Karpas-422 (cell line): Measurements from ENCODE around the gene DVL1. TPM values are rescaled to one million over a fixed set of nuclear protein-coding genes. Genes with fewer than 3 reads are reported as not detected.

ENCODE experiments used
- DNase-seq: peaks from one replicate; pipeline ENCODE4 v3.0.0-alpha.2; 2015
- H2AFZ ChIP-seq: fragments of 200-600 bp; sonication (generic); 2 replicates; pipeline ENCODE4 v1.6.1; 2014; ENCODE audit warnings: antibody characterized with exemption, low read length, mixed read lengths
- H3K27ac ChIP-seq: fragments of 200-600 bp; sonication (generic); 2 replicates; pipeline ENCODE4 v1.5.1; 2014; ENCODE audit warnings: mild to moderate bottlenecking, low read length, moderate library complexity
- H3K27me3 ChIP-seq: fragments of 200-600 bp; sonication (generic); 2 replicates; pipeline ENCODE4 v1.6.1; 2014; ENCODE audit warnings: low read length, mixed read lengths
- H3K36me3 ChIP-seq: fragments of 200-600 bp; sonication (generic); 2 replicates; pipeline ENCODE4 v1.6.1; 2014; ENCODE audit warnings: low read length, mixed read lengths; ENCODE audit not compliant: insufficient read depth
- H3K4me1 ChIP-seq: fragments of 200-600 bp; sonication (generic); 2 replicates; pipeline ENCODE4 v1.6.1; 2014; ENCODE audit warnings: mild to moderate bottlenecking, low read length, mixed read lengths
- H3K4me2 ChIP-seq: fragments of 200-600 bp; sonication (generic); 2 replicates; pipeline ENCODE4 v1.6.1; 2014; ENCODE audit warnings: low read length, low read depth, mild to moderate bottlenecking; ENCODE audit not compliant: poor library complexity, severe bottlenecking
- H3K4me3 ChIP-seq: fragments of 200-600 bp; sonication (generic); 2 replicates; pipeline ENCODE4 v1.5.1; 2014; ENCODE audit warnings: mild to moderate bottlenecking, antibody characterized with exemption, low read length, mixed read lengths
- H3K79me2 ChIP-seq: fragments of 200-600 bp; sonication (generic); 2 replicates; pipeline ENCODE4 v1.6.1; 2014; ENCODE audit warnings: mild to moderate bottlenecking, low read length, mixed read lengths
- H3K9ac ChIP-seq: fragments of 200-600 bp; sonication (generic); 2 replicates; pipeline ENCODE4 v1.6.0; 2014; ENCODE audit warnings: low read length
- H3K9me2 ChIP-seq: fragments of 200-600 bp; sonication (generic), shearing (Covaris generic); replicated peaks from 2 replicates; pipeline ENCODE4 v1.6.0; 2014; ENCODE audit warnings: mild to moderate bottlenecking, low read length, moderate library complexity; ENCODE audit not compliant: insufficient read depth
- H3K9me3 ChIP-seq: fragments of 300-700, 200-600 bp; sonication (generic); 2 replicates; pipeline ENCODE4 v1.6.1; 2014; ENCODE audit warnings: low read length, mixed read lengths
- H4K20me1 ChIP-seq: fragments of 200-600 bp; sonication (generic); 2 replicates; pipeline ENCODE4 v1.6.1; 2014; ENCODE audit warnings: mild to moderate bottlenecking, antibody characterized with exemption, low read length, low read depth; ENCODE audit not compliant: insufficient read depth
- total RNA-seq: library from RNA; depleted of rRNA; stranded (reverse); fragments of >200 nt; shearing (Covaris generic); gene quantifications from 2 replicates; pipeline ENCODE4 v1.2.3, GENCODE V29; 2014; ENCODE audit warnings: low replicate concordance

Gene DVL1
- total RNA-seq, 1 experiment from 2014 or later, result 36.0 TPM

- no peak overlapping the region for H3K9ac ChIP-seq
- no peak overlapping the region for H3K4me2 ChIP-seq
- H3K27me3 ChIP-seq, result no peaks in the 10 kb centered on the region
- no peaks in the 10 kb centered on the region for H3K4me1 ChIP-seq
- H3K79me2 ChIP-seq, result peaks cover under 1% of the 10 kb centered on the region; the same call in 1 of the 2 replicates
- no peaks in the 10 kb centered on the region for H3K36me3 ChIP-seq
- DNase-seq, result no peak
- H3K9me2 ChIP-seq, result no peaks in the 10 kb centered on the region
- no peak overlapping the region for H2AFZ ChIP-seq
- H4K20me1 ChIP-seq, result peaks cover 13% of the 10 kb centered on the region; the same call in 1 of the 2 replicates
- H3K27ac ChIP-seq, result no peak overlapping the region
- H3K4me3 ChIP-seq, result no peak overlapping the region
- H3K9me3 ChIP-seq, result no peaks in the 10 kb centered on the region
These were observed 51.3 kb downstream of the DVL1 start for GRCh38 chr1:1297802-1298424.

- no peak overlapping the region for H3K4me3 ChIP-seq
- H3K9me2 ChIP-seq, result no peaks in the 10 kb centered on the region
- H3K4me1 ChIP-seq, result no peaks in the 10 kb centered on the region
- no peak for DNase-seq
- no peaks in the 10 kb centered on the region for H3K79me2 ChIP-seq
- no peak overlapping the region for H3K9ac ChIP-seq
- H3K27me3 ChIP-seq, result no peaks in the 10 kb centered on the region
- no peak overlapping the region for H2AFZ ChIP-seq
- no peaks in the 10 kb centered on the region for H3K9me3 ChIP-seq
- no peak overlapping the region for H3K27ac ChIP-seq
- no peaks in the 10 kb centered on the region for H3K36me3 ChIP-seq
- H4K20me1 ChIP-seq, result peaks cover 13% of the 10 kb centered on the region; the same call in 1 of the 2 replicates
- no peak overlapping the region for H3K4me2 ChIP-seq
These were observed 52.9 kb downstream of the DVL1 start for GRCh38 chr1:1296070-1297061.

GRCh38 chr1:1295154-1295923 lies 53.9 kb downstream of the DVL1 start:
- no peaks in the 10 kb centered on the region for H3K4me1 ChIP-seq
- DNase-seq, result no peak
- H3K4me2 ChIP-seq, result no peak overlapping the region
- H3K36me3 ChIP-seq, result no peaks in the 10 kb centered on the region
- H4K20me1 ChIP-seq, result peaks cover 12% of the 10 kb centered on the region; the same call in 1 of the 2 replicates
- H3K79me2 ChIP-seq, result no peaks in the 10 kb centered on the region
- no peak overlapping the region for H2AFZ ChIP-seq
- no peak overlapping the region for H3K9ac ChIP-seq
- no peak overlapping the region for H3K4me3 ChIP-seq
- H3K9me3 ChIP-seq, result no peaks in the 10 kb centered on the region
- no peaks in the 10 kb centered on the region for H3K27me3 ChIP-seq
- no peak overlapping the region for H3K27ac ChIP-seq
- H3K9me2 ChIP-seq, result no peaks in the 10 kb centered on the region

- Histone ChIP-seq H3K4me3 (no peak overlapping the region), H3K9me3 (no peaks in the 10 kb centered on the region), H3K4me2 (no peak overlapping the region), H3K27me3 (no peaks in the 10 kb centered on the region), H3K4me1 (no peaks in the 10 kb centered on the region), H3K36me3 (no peaks in the 10 kb centered on the region), H3K9me2 (no peaks in the 10 kb centered on the region), H4K20me1 (0 out of 2 replicates have a peak, but pooled peaks cover 2% of the 10 kb centered on the region), H3K9ac (no peak overlapping the region), H3K27ac (no peak overlapping the region), H3K79me2 (no peaks in the 10 kb centered on the region), H2AFZ (no peak overlapping the region)
- no peak for DNase-seq
These were observed 54.8 kb downstream of the DVL1 start for GRCh38 chr1:1294250-1294890.

- Histone ChIP-seq H2AFZ (no peak overlapping the region), H3K4me2 (no peak overlapping the region), H3K9ac (no peak overlapping the region)
These were observed 55.7 kb downstream of the DVL1 start for GRCh38 chr1:1293263-1294249.

GRCh38 chr1:1292851-1293250 lies 56.4 kb downstream of the DVL1 start:
- H3K4me3 ChIP-seq, result no peak overlapping the region
- H2AFZ ChIP-seq, result no peak overlapping the region
- no peak overlapping the region for H3K9ac ChIP-seq
- H3K79me2 ChIP-seq, result no peaks in the 10 kb centered on the region
- no peak overlapping the region for H3K27ac ChIP-seq
- H4K20me1 ChIP-seq, result no peaks in the 10 kb centered on the region
- H3K4me1 ChIP-seq, result no peaks in the 10 kb centered on the region
- no peak overlapping the region for H3K4me2 ChIP-seq
- no peak for DNase-seq
- H3K9me3 ChIP-seq, result no peaks in the 10 kb centered on the region; the same call in 1 of the 2 replicates
- no peaks in the 10 kb centered on the region for H3K27me3 ChIP-seq
- no peaks in the 10 kb centered on the region for H3K9me2 ChIP-seq
- H3K36me3 ChIP-seq, result no peaks in the 10 kb centered on the region

More at GRCh38 chr1:1293263-1294249, 55.7 kb downstream of the DVL1 start:
- Histone ChIP-seq H3K4me1 (no peaks in the 10 kb centered on the region), H3K9me2 (no peaks in the 10 kb centered on the region), H4K20me1 (no peaks in the 10 kb centered on the region), H3K36me3 (no peaks in the 10 kb centered on the region), H3K27me3 (no peaks in the 10 kb centered on the region), H3K27ac (no peak overlapping the region), H3K9me3 (no peaks in the 10 kb centered on the region), H3K4me3 (no peak overlapping the region), H3K79me2 (no peaks in the 10 kb centered on the region)
- no peak for DNase-seq

GRCh38 chr1:1292442-1292779 lies 56.8 kb downstream of the DVL1 start:
- H3K79me2 ChIP-seq, result no peaks in the 10 kb centered on the region
- no peaks in the 10 kb centered on the region for H4K20me1 ChIP-seq
- H3K9ac ChIP-seq, result no peak overlapping the region
- no peaks in the 10 kb centered on the region for H3K4me1 ChIP-seq
- no peak overlapping the region for H3K4me3 ChIP-seq
- H3K27me3 ChIP-seq, result no peaks in the 10 kb centered on the region
- peaks cover 3% of the 10 kb centered on the region; the same call in 1 of the 2 replicates for H3K9me3 ChIP-seq
- DNase-seq, result no peak
- H3K36me3 ChIP-seq, result no peaks in the 10 kb centered on the region
- no peak overlapping the region for H2AFZ ChIP-seq
- H3K9me2 ChIP-seq, result no peaks in the 10 kb centered on the region
- no peak overlapping the region for H3K27ac ChIP-seq
- H3K4me2 ChIP-seq, result no peak overlapping the region
